ENCODE results near the gene KCNK7. TPM values are rescaled to one million over a fixed set of nuclear protein-coding genes. Genes with fewer than 3 reads are reported as not detected.

The KCNK7 gene
- total and polyA plus RNA-seq, 2 donors (not counting 3 experiments of a cell fraction or from before 2014, with no cell fraction given): 0.17 to 0.60 TPM

DNA sequence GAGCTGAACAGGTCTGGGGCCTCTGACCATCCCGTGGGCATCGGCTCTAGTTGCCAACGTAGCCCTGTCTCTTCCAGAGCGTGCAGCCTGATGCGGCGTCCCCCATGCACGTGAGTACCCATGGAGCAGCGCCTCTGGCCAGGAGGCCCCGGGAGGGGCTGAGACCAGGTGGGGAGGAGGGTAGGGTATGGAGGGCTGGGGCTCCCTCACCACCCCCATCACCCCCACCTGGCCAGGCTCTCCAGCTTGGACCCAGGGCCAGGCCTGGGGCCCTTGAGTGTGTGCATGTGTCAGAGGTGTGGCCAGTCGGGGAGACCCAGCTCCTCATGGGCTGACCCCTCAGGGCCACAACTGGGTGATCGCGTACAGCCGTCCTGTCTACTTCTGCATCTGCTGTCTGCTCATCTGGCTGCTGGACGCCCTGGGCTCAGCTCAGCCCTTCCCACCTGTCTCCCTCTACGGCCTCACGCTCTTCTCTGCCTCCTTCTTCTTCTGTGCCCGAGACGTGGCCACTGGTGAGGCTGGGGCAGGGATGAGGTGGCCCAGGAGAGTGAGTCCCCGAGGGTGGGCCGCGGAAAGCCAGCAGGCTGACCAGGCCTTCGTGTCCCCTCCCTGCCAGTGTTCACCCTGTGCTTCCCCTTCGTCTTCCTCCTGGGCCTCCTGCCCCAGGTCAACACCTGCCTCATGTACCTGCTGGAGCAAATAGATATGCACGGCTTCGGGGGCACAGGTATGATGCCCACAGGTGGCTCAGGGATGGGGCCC is 28.4 kb upstream of the KCNK7 start:
- Histone ChIP-seq H3K9me3 (replicated peaks; ENCODE audit: control insufficient read depth, insufficient read depth, low read length) (no peaks in the 10 kb centered on the region), H4K20me1 (replicated peaks; ENCODE audit: control insufficient read depth, extremely low read depth, insufficient read depth, low read length) (no peaks in the 10 kb centered on the region), H3K27ac (ENCODE audit: insufficient read depth, low read depth, low read length) (no peak overlapping the region), H3K9me1 (replicated peaks; ENCODE audit: control insufficient read depth, extremely low read depth, insufficient read depth, low read length) (no peaks in the 10 kb centered on the region), H3K4me2 (ENCODE audit: insufficient read depth, low read length) (no peak overlapping the region), H2AFZ (ENCODE audit: low read depth, low read length) (no peak overlapping the region), H3K4me1 (ENCODE audit: control insufficient read depth, extremely low read depth, insufficient read depth, low read length) (no peaks in the 10 kb centered on the region), H3K79me2 (ENCODE audit: control insufficient read depth, insufficient read depth, low read length) (no peaks in the 10 kb centered on the region), H3K36me3 (ENCODE audit: control insufficient read depth in 2 of 2, extremely low read depth in 1 of 2, insufficient read depth in 2 of 2, low read length in 2 of 2) (peaks cover 15 to 69% of the 10 kb centered on the region in 2 experiments), H3K27me3 (ENCODE audit: control insufficient read depth in 2 of 2, insufficient read depth in 2 of 2, low read length in 2 of 2) (no peaks in the 10 kb centered on the region), H3K4me3 (replicated peaks in 1 of 3; ENCODE audit: insufficient read depth in 1 of 3, low read depth in 1 of 3, low read length in 3 of 3) (no peak overlapping the region), H3K9ac (replicated peaks; ENCODE audit: extremely low read depth, insufficient read depth, low read length) (no peak overlapping the region)
- ChIA-PET CTCF (interaction anchor here (1.0 kb wide), 1 partner anchor 88 kb away, joined by 3 read pairs; the partner anchor contains the start of gene KAT5), POLR2A (no interaction called here)
- DNase-seq (ENCODE audit: low read depth, low spot score) (no peak), FAIRE-seq (no peak)
- dilution Hi-C loops (cut with MboI; ENCODE audit: extremely low pct_ligation_motif_present, low sequenced_read_pairs): no loop called here
- BruUV-seq (replicated peaks): no TSS peak
- intact Hi-C loops (cut with micrococcal nuclease): no loop called here
- TF ChIP-seq, protein P1, sequence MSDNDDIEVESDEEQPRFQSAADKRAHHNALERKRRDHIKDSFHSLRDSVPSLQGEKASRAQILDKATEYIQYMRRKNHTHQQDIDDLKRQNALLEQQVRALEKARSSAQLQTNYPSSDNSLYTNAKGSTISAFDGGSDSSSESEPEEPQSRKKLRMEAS (IDR thresholded peaks at IDR 0.05; ENCODE audit: insufficient read depth, insufficient read length): no peak

DNA sequence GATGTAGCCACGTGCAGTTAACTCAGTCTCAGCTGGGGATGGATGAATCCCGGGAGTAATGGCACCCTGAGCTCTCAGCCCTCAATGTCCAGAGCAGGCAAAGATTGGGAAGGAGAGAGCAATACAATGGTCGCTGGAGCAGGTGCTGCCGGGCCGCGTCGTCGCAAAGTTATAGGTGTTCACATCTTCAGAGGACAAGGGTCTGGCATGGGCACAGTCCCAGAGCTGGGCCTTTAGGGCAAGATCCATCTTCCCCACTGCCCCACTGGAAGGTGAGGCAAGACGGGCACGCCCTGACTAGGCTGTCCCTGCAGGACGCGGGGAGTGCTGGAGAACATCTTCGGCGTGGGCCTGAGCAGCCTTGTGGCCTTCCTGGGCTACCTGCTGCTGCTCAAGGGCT is 27.6 kb upstream of the KCNK7 start:
- dilution Hi-C loops (cut with MboI; ENCODE audit: extremely low pct_ligation_motif_present, low sequenced_read_pairs) (no loop called here), intact Hi-C loops (cut with micrococcal nuclease) (no loop called here)
- H3K27me3 ChIP-seq (ENCODE audit: control insufficient read depth in 2 of 2, insufficient read depth in 2 of 2, low read length in 2 of 2): no peaks in the 10 kb centered on the region
- DNase-seq (ENCODE audit: low read depth, low spot score) (no peak), FAIRE-seq (no peak)
- H3K9me1 ChIP-seq (replicated peaks; ENCODE audit: control insufficient read depth, extremely low read depth, insufficient read depth, low read length): no peaks in the 10 kb centered on the region
- no peak overlapping the region for H3K4me3 ChIP-seq (replicated peaks in 1 of 3; ENCODE audit: insufficient read depth in 1 of 3, low read depth in 1 of 3, low read length in 3 of 3)
- no peak overlapping the region for H3K27ac ChIP-seq (ENCODE audit: insufficient read depth, low read depth, low read length)
- peaks cover 3% of the 10 kb centered on the region for H3K79me2 ChIP-seq (ENCODE audit: control insufficient read depth, insufficient read depth, low read length)
- H3K36me3 ChIP-seq (ENCODE audit: control insufficient read depth in 2 of 2, extremely low read depth in 1 of 2, insufficient read depth in 2 of 2, low read length in 2 of 2): peaks cover 15 to 69% of the 10 kb centered on the region in 2 experiments
- BruUV-seq (replicated peaks): no TSS peak
- H2AFZ ChIP-seq (ENCODE audit: low read depth, low read length): no peak overlapping the region
- POLR2A ChIA-PET: interaction anchor here (0.6 kb wide), 1 partner anchor 1638 kb away, joined by 11 read pairs; no protein-coding TSS in a partner anchor
- H4K20me1 ChIP-seq (replicated peaks; ENCODE audit: control insufficient read depth, extremely low read depth, insufficient read depth, low read length): no peaks in the 10 kb centered on the region
- H3K4me2 ChIP-seq (ENCODE audit: insufficient read depth, low read length): no peak overlapping the region
- no peaks in the 10 kb centered on the region for H3K4me1 ChIP-seq (ENCODE audit: control insufficient read depth, extremely low read depth, insufficient read depth, low read length)
- TF ChIP-seq EZH2 (IDR thresholded peaks at IDR 0.05; ENCODE audit: borderline replicate concordance, low read depth, low read length, severe bottlenecking) (no peak), POLR2AphosphoS5 (IDR thresholded peaks at IDR 0.05; ENCODE audit: insufficient read depth, low read depth, low read length) (no peak), JUN (IDR thresholded peaks at IDR 0.05; ENCODE audit: borderline replicate concordance, insufficient read depth, insufficient read length, low read depth) (no peak), GATA2 (IDR thresholded peaks at IDR 0.05; ENCODE audit: insufficient read depth, insufficient read length, low read depth, low read length) (no peak), MYC (IDR thresholded peaks at IDR 0.05; ENCODE audit: low read depth, low read length) (no peak), FOS (IDR thresholded peaks at IDR 0.05; ENCODE audit: borderline replicate concordance, insufficient read depth, low read length) (no peak), POLR2A (IDR thresholded peaks at IDR 0.05; ENCODE audit: low read depth, low read length) (no peak)
- TF ChIP-seq, protein P1 (IDR thresholded peaks at IDR 0.05; ENCODE audit: insufficient read depth, insufficient read length): no peak
- TF ChIP-seq, protein P2, sequence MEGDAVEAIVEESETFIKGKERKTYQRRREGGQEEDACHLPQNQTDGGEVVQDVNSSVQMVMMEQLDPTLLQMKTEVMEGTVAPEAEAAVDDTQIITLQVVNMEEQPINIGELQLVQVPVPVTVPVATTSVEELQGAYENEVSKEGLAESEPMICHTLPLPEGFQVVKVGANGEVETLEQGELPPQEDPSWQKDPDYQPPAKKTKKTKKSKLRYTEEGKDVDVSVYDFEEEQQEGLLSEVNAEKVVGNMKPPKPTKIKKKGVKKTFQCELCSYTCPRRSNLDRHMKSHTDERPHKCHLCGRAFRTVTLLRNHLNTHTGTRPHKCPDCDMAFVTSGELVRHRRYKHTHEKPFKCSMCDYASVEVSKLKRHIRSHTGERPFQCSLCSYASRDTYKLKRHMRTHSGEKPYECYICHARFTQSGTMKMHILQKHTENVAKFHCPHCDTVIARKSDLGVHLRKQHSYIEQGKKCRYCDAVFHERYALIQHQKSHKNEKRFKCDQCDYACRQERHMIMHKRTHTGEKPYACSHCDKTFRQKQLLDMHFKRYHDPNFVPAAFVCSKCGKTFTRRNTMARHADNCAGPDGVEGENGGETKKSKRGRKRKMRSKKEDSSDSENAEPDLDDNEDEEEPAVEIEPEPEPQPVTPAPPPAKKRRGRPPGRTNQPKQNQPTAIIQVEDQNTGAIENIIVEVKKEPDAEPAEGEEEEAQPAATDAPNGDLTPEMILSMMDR (IDR thresholded peaks at IDR 0.05; ENCODE audit: extremely low read depth in 1 of 2, insufficient read depth in 1 of 2, low read depth in 1 of 2, low read length in 2 of 2): no peak
- H3K9me3 ChIP-seq (replicated peaks; ENCODE audit: control insufficient read depth, insufficient read depth, low read length): no peaks in the 10 kb centered on the region
- no peak overlapping the region for H3K9ac ChIP-seq (replicated peaks; ENCODE audit: extremely low read depth, insufficient read depth, low read length)
- CTCF ChIA-PET: interaction anchor here (1.2 kb wide), 1 partner anchor 15 kb away, joined by 3 read pairs; the partner anchor contains the start of gene SIPA1

All from endothelial cell of umbilical vein (primary cell).